Mesendoderm (in vitro differentiated cells): ENCODE results near the gene ENDOU.
"Not testable (repeated sequence)": the region's sequence is repeated elsewhere in the genome, so short reads cannot be mapped to it uniquely, and the experiment has no call there.

Source experiments
- DNase-seq: peaks from one replicate; pipeline ENCODE4 v3.0.0; 2013
- H2AK5ac ChIP-seq: 2 replicates; pipeline ENCODE4 v1.6.1; 2013; ENCODE audit warnings: low read length, inconsistent platforms
- H2BK120ac ChIP-seq: 2 replicates; pipeline ENCODE4 v1.6.1; 2013; ENCODE audit warnings: low read depth, mild to moderate bottlenecking, low read length, moderate library complexity, mixed read lengths
- H2BK15ac ChIP-seq: replicated peaks from 2 replicates; pipeline ENCODE4 v1.6.1; 2013; ENCODE audit warnings: low read depth, mild to moderate bottlenecking, moderate library complexity
- H2BK5ac ChIP-seq: 2 replicates; pipeline ENCODE4 v1.6.1; 2013; ENCODE audit warnings: low read length, inconsistent platforms
- H3K18ac ChIP-seq: 2 replicates; pipeline ENCODE4 v1.6.1; 2013; ENCODE audit warnings: mild to moderate bottlenecking, low read length, mixed read lengths
- H3K23ac ChIP-seq: one replicate; pipeline ENCODE4 v1.6.1; 2013; ENCODE audit warnings: low read length
- H3K27ac ChIP-seq: 2 replicates; pipeline ENCODE4 v1.5.1; 2013; ENCODE audit warnings: low read depth, mild to moderate bottlenecking, inconsistent platforms, low read length, moderate library complexity
- H3K27me3 ChIP-seq: 2 replicates; pipeline ENCODE4 v1.6.1; 2013; ENCODE audit warnings: low read length, control low read depth, mild to moderate bottlenecking, inconsistent platforms; ENCODE audit not compliant: insufficient read depth, poor library complexity
- H3K36me3 ChIP-seq: 2 replicates; pipeline ENCODE4 v1.6.1; 2013; ENCODE audit warnings: low read length, inconsistent platforms; ENCODE audit not compliant: control insufficient read depth, insufficient read depth
- H3K4ac ChIP-seq: one replicate; pipeline ENCODE4 v1.6.1; 2013; ENCODE audit warnings: low read depth, mild to moderate bottlenecking, low read length, moderate library complexity
- H3K4me1 ChIP-seq: 2 replicates; pipeline ENCODE4 v1.6.1; 2013; ENCODE audit warnings: low read depth, low read length, inconsistent platforms; ENCODE audit not compliant: control insufficient read depth
- H3K4me2 ChIP-seq: 2 replicates; pipeline ENCODE4 v1.6.1; 2013; ENCODE audit warnings: low read length
- H3K4me3 ChIP-seq: 2 replicates; pipeline ENCODE4 v1.5.1; 2013; ENCODE audit warnings: mild to moderate bottlenecking, low read length
- H3K56ac ChIP-seq: one replicate; pipeline ENCODE4 v1.6.1; 2013; ENCODE audit warnings: low read length
- H3K79me1 ChIP-seq: 2 replicates; pipeline ENCODE4 v1.6.1; 2013; ENCODE audit warnings: low read length, inconsistent platforms
- H3K79me2 ChIP-seq: 2 replicates; pipeline ENCODE4 v1.6.1; 2013; ENCODE audit warnings: mild to moderate bottlenecking, low read length; ENCODE audit not compliant: control insufficient read depth, insufficient read depth
- H3K9ac ChIP-seq: 2 replicates; pipeline ENCODE4 v1.6.1; 2013; ENCODE audit warnings: low read length, inconsistent platforms
- H4K5ac ChIP-seq: one replicate; pipeline ENCODE4 v1.6.1; 2013; ENCODE audit warnings: low read length
- H4K8ac ChIP-seq: one replicate; pipeline ENCODE4 v1.6.1; 2013; ENCODE audit warnings: low read depth, mild to moderate bottlenecking, control low read depth, low read length, moderate library complexity
- WGBS: extraction: QIAGEN DNeasy Blood & Tissue Kit; methylation state at CpG from one replicate; pipeline ENCODE4 v1.1.7; 2013; ENCODE audit warnings: low lambda C conversion rate, missing lambda C conversion rate; ENCODE audit not compliant: insufficient coverage; ENCODE audit errors: extremely low coverage; 5-methylcytosine and 5-hydroxymethylcytosine counted together

Gene ENDOU

DNA sequence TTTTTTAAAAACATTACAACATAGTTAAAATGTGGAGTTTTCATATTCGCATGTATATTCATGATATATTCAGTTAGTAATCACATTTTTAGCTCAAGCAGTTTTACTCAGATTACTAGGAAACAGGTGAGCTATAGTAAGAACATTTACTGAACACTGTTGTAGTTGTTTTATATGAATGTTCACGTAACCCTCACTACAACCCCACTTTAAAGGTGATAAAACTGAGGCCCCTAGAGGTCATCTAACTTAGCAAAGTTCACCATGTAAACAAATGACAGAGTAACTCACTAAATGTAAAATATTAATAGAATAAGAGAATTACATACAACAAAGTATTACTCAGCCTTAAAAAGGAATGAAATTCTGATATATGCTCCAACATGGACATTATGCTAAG is 45.5 kb downstream of the ENDOU start:
- Histone ChIP-seq H3K79me1 (no peaks in the 10 kb centered on the region), H3K79me2 (no peaks in the 10 kb centered on the region), H3K27ac (no peak overlapping the region), H3K9ac (no peak overlapping the region), H3K4ac (no peak overlapping the region), H3K4me3 (no peak overlapping the region), H3K4me2 (no peak overlapping the region), H4K8ac (no peak overlapping the region), H2BK5ac (no peak overlapping the region), H2BK15ac (no peak overlapping the region), H4K5ac (no peak overlapping the region), H3K23ac (no peak overlapping the region), H3K36me3 (no peaks in the 10 kb centered on the region), H3K56ac (no peak overlapping the region), H3K27me3 (no peaks in the 10 kb centered on the region), H2AK5ac (no peak overlapping the region), H2BK120ac (no peak overlapping the region), H3K18ac (no peak overlapping the region), H3K4me1 (no peaks in the 10 kb centered on the region)
- no peak for DNase-seq
- no CpG with 5 or more reads among the region's 2 CpGs for WGBS

GRCh38 chr12:47672068-47672467 is 53.2 kb downstream of the ENDOU start:
- Histone ChIP-seq H3K56ac (no peak overlapping the region), H3K36me3 (peaks cover 2% of the 10 kb centered on the region), H3K27ac (no peak overlapping the region), H3K23ac (no peak overlapping the region), H3K18ac (no peak overlapping the region), H2AK5ac (no peak overlapping the region), H2BK15ac (no peak overlapping the region), H3K79me2 (no peaks in the 10 kb centered on the region), H3K4me1 (no peaks in the 10 kb centered on the region), H3K79me1 (no peaks in the 10 kb centered on the region), H3K4me3 (no peak overlapping the region), H3K4me2 (no peak overlapping the region), H3K4ac (no peak overlapping the region), H2BK120ac (no peak overlapping the region), H4K8ac (no peak overlapping the region), H4K5ac (no peak overlapping the region), H3K27me3 (no peaks in the 10 kb centered on the region), H3K9ac (no peak overlapping the region), H2BK5ac (no peak overlapping the region)
- WGBS = no CpG with 5 or more reads among the region's 2 CpGs
- DNase-seq = no peak

DNA sequence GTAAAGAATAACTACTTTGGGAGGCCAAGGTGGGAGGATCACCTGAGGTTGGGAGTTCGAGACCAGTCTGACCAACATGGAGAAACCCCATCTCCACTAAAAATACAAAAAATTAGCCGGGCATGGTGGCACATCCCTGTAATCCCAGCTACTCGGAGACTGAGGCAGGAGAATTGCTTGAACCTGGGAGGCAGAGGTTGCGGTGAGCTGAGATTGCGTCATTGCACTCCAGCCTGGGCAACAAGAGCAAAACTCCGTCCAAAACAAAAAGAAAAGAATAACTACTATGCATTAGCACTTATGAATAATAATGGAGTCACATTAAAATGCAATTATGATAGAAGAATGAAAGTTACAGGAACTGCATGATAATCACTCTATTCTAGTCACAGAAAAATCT is 57.4 kb downstream of the ENDOU start:
- not testable (repeated sequence) for H3K4ac ChIP-seq, H3K4me2 ChIP-seq, H3K9ac ChIP-seq, H3K36me3 ChIP-seq, DNase-seq, H3K27me3 ChIP-seq, H3K79me1 ChIP-seq, H4K8ac ChIP-seq, H4K5ac ChIP-seq, H2BK5ac ChIP-seq, H3K27ac ChIP-seq, H2BK15ac ChIP-seq, H2BK120ac ChIP-seq, H3K56ac ChIP-seq, H3K4me3 ChIP-seq, H2AK5ac ChIP-seq, H3K23ac ChIP-seq, H3K18ac ChIP-seq, H3K4me1 ChIP-seq, H3K79me2 ChIP-seq
- no CpG with 5 or more reads among the region's 6 CpGs for WGBS
